Parathyroid adenoma (tissue), 2 donors: ENCODE results near the gene SLC9A8.
A peak's percentile ranks its signal among the peaks of the same experiment; 100 is the strongest.

ENCODE experiments used
- H2AFZ ChIP-seq: fragments of 300-600 bp; sonication (generic); one replicate; pipeline ENCODE4 v1.7.0; 2017; ENCODE audit warnings: antibody characterized with exemption, mild to moderate bottlenecking
- H3K27ac ChIP-seq: fragments of 300-600 bp; sonication (generic); one replicate; pipeline ENCODE4 v1.7.0; 2017
- H3K27me3 ChIP-seq: fragments of 300-600 bp; sonication (generic); one replicate; pipeline ENCODE4 v1.7.0; 2017; ENCODE audit warnings: low read length; ENCODE audit not compliant: control insufficient read depth, insufficient read depth
- H3K36me3 ChIP-seq: fragments of 300-600 bp; sonication (generic); one replicate; pipeline ENCODE4 v1.7.0; 2017; ENCODE audit warnings: low read length; ENCODE audit not compliant: control insufficient read depth, insufficient read depth
- H3K4me1 ChIP-seq: fragments of 300-600 bp; sonication (generic); one replicate; pipeline ENCODE4 v1.7.0; 2017; ENCODE audit warnings: control low read depth
- H3K4me2 ChIP-seq: fragments of 300-600 bp; sonication (generic); one replicate; pipeline ENCODE4 v1.7.0; 2017; ENCODE audit warnings: low read length
- H3K4me3 ChIP-seq: fragments of 300-600 bp; sonication (generic); one replicate; pipeline ENCODE4 v1.7.0; 2017; ENCODE audit warnings: low read depth, low read length
- H3K79me2 ChIP-seq: fragments of 300-600 bp; sonication (generic); one replicate; pipeline ENCODE4 v1.7.0; 2017; ENCODE audit warnings: control low read depth
- H3K9ac ChIP-seq: fragments of 300-600 bp; sonication (generic); one replicate; pipeline ENCODE4 v1.7.0; 2017; ENCODE audit warnings: mild to moderate bottlenecking
- H3K9me3 ChIP-seq: fragments of 300-600 bp; sonication (generic); one replicate; pipeline ENCODE4 v1.7.0; 2017; ENCODE audit warnings: low read length; ENCODE audit not compliant: control insufficient read depth
- CTCF ChIP-seq: fragments of 300-600 bp; sonication (generic); IDR thresholded peaks from one replicate; pipeline ENCODE4 v1.7.0; 2017; ENCODE audit warnings: antibody characterized with exemption, mild to moderate bottlenecking
- donor health status: primary hyperparathyroidism.

SLC9A8 gene

GRCh38 chr20:49916146-49917002 is 103.7 kb downstream of the SLC9A8 start:
- Histone ChIP-seq H3K4me3 (peak overlapping the region; percentile 99), H3K27me3 (no peaks in the 10 kb centered on the region), H3K4me2 (peak overlapping the region; percentile 96), H3K9ac (no peak overlapping the region), H3K4me1 (peaks cover 26% of the 10 kb centered on the region), H2AFZ (peak overlapping the region; percentile 92), H3K27ac (peak overlapping the region; percentile 99), H3K36me3 (no peaks in the 10 kb centered on the region), H3K79me2 (peaks cover 35% of the 10 kb centered on the region), H3K9me3 (no peaks in the 10 kb centered on the region)
- no peak for TF ChIP-seq CTCF

- H3K27ac ChIP-seq: no peak overlapping the region
- H3K9me3 ChIP-seq: no peaks in the 10 kb centered on the region
- no peaks in the 10 kb centered on the region for H3K36me3 ChIP-seq
- no peak overlapping the region for H3K4me2 ChIP-seq
- H3K9ac ChIP-seq: no peak overlapping the region
- no peaks in the 10 kb centered on the region for H3K27me3 ChIP-seq
- no peak for TF ChIP-seq CTCF
- no peak overlapping the region for H3K4me3 ChIP-seq
- H2AFZ ChIP-seq: no peak overlapping the region
- H3K4me1 ChIP-seq: peaks cover 18% of the 10 kb centered on the region
- peaks cover 19% of the 10 kb centered on the region for H3K79me2 ChIP-seq
These were observed 105.8 kb downstream of the SLC9A8 start for GRCh38 chr20:49918446-49918845.

GRCh38 chr20:49919009-49919408 is 106.4 kb downstream of the SLC9A8 start:
- peaks cover 13% of the 10 kb centered on the region for H3K79me2 ChIP-seq
- H3K9me3 ChIP-seq: no peaks in the 10 kb centered on the region
- H3K9ac ChIP-seq: no peak overlapping the region
- H2AFZ ChIP-seq: no peak overlapping the region
- no peak for TF ChIP-seq CTCF
- no peak overlapping the region for H3K4me2 ChIP-seq
- no peak overlapping the region for H3K4me3 ChIP-seq
- peaks cover 13% of the 10 kb centered on the region for H3K4me1 ChIP-seq
- no peaks in the 10 kb centered on the region for H3K27me3 ChIP-seq
- no peaks in the 10 kb centered on the region for H3K36me3 ChIP-seq
- no peak overlapping the region for H3K27ac ChIP-seq

- H3K4me3 ChIP-seq: no peak overlapping the region
- H3K36me3 ChIP-seq: no peaks in the 10 kb centered on the region
- no peak overlapping the region for H3K4me2 ChIP-seq
- TF ChIP-seq CTCF: no peak
- H3K9ac ChIP-seq: no peak overlapping the region
- H3K9me3 ChIP-seq: no peaks in the 10 kb centered on the region
- peaks cover 8% of the 10 kb centered on the region for H3K4me1 ChIP-seq
- H2AFZ ChIP-seq: no peak overlapping the region
- no peaks in the 10 kb centered on the region for H3K27me3 ChIP-seq
- no peak overlapping the region for H3K27ac ChIP-seq
- peaks cover 8% of the 10 kb centered on the region for H3K79me2 ChIP-seq
These were observed 106.8 kb downstream of the SLC9A8 start for GRCh38 chr20:49919461-49919860.

- no peak overlapping the region for H3K4me3 ChIP-seq
- no peak overlapping the region for H3K27ac ChIP-seq
- H2AFZ ChIP-seq: no peak overlapping the region
- no peak overlapping the region for H3K4me2 ChIP-seq
- no peaks in the 10 kb centered on the region for H3K9me3 ChIP-seq
- H3K79me2 ChIP-seq: no peaks in the 10 kb centered on the region
- TF ChIP-seq CTCF: no peak
- H3K27me3 ChIP-seq: no peaks in the 10 kb centered on the region
- H3K4me1 ChIP-seq: no peaks in the 10 kb centered on the region
- no peak overlapping the region for H3K9ac ChIP-seq
- no peaks in the 10 kb centered on the region for H3K36me3 ChIP-seq
These were observed 111.6 kb downstream of the SLC9A8 start for GRCh38 chr20:49924247-49924646.
